GM19438 (cell line): Measurements from ENCODE around the gene GAN.
A peak's percentile ranks its signal among the peaks of the same experiment; 100 is the strongest.
"Not testable (repeated sequence)": the region's sequence is repeated elsewhere in the genome, so short reads cannot be mapped to it uniquely, and the experiment has no call there.

Experiments used
- ATAC-seq: cut with Tn5 transposase; IDR thresholded peaks from one replicate; pipeline ENCODE4 v1.9.1; 2021; ENCODE audit warnings: low read depth; ENCODE audit not compliant: unreplicated experiment

GAN gene

GRCh38 chr16:81421536-81421935, 106.8 kb downstream of the GAN start:
- ATAC-seq, result no peak

- not testable (repeated sequence) for ATAC-seq
Observed at GRCh38 chr16:81422153-81422552, 107.4 kb downstream of the GAN start.

GRCh38 chr16:81424771-81425170, 110.0 kb downstream of the GAN start:
- ATAC-seq, result no peak

GRCh38 chr16:81427219-81427618, 112.5 kb downstream of the GAN start:
- no peak for ATAC-seq

- no peak for ATAC-seq
Observed at GRCh38 chr16:81429045-81429521, 114.3 kb downstream of the GAN start.

GRCh38 chr16:81431554-81432353, 117.0 kb downstream of the GAN start:
- ATAC-seq, result no peak

- peak; percentile 58 for ATAC-seq
Observed at GRCh38 chr16:81432937-81433557, 118.3 kb downstream of the GAN start.

- ATAC-seq, result no peak
Observed at GRCh38 chr16:81435103-81435502, 120.3 kb downstream of the GAN start.

GRCh38 chr16:81435567-81435966, 120.8 kb downstream of the GAN start:
- no peak for ATAC-seq

- no peak for ATAC-seq
Observed at GRCh38 chr16:81436386-81436785, 121.6 kb downstream of the GAN start.

GRCh38 chr16:81437865-81438264, 123.1 kb downstream of the GAN start:
- ATAC-seq, result no peak
